NCI-H1105 (cell line): Measurements from ENCODE around the gene UBE2M.
"Not testable (repeated sequence)": the region's sequence is repeated elsewhere in the genome, so short reads cannot be mapped to it uniquely, and the experiment has no call there.

Experiments
- DNase-seq: peaks from one replicate; lab custom pipeline; 2025; lab: John Stamatoyannopoulos, UW

UBE2M gene

DNA sequence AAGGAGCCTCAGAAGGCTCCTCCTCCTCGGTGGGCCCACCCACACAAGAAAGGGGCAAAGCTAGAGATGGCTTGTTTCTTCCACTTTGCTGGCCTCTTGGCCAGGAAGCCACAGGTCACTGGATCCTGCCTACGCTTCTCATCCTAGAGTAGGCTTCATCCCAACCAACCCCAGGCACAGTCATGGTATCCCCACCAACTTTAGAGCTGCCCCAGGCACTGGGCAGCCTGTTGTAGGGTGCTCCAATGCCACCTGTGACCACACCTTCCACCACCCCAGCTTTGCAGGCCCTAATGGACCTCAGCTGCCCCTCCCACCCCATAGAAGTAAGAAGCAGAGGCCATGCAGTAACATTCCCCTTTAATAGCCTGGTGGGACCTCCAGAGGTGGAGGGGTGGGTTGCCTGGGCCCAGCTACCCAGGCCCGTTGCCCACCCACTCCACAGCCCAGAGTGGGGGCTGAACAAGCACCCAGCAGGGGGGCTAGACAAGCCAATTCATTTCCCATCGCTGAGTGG, 3.0 kb downstream of the UBE2M start:
- DNase-seq = no peak

DNA sequence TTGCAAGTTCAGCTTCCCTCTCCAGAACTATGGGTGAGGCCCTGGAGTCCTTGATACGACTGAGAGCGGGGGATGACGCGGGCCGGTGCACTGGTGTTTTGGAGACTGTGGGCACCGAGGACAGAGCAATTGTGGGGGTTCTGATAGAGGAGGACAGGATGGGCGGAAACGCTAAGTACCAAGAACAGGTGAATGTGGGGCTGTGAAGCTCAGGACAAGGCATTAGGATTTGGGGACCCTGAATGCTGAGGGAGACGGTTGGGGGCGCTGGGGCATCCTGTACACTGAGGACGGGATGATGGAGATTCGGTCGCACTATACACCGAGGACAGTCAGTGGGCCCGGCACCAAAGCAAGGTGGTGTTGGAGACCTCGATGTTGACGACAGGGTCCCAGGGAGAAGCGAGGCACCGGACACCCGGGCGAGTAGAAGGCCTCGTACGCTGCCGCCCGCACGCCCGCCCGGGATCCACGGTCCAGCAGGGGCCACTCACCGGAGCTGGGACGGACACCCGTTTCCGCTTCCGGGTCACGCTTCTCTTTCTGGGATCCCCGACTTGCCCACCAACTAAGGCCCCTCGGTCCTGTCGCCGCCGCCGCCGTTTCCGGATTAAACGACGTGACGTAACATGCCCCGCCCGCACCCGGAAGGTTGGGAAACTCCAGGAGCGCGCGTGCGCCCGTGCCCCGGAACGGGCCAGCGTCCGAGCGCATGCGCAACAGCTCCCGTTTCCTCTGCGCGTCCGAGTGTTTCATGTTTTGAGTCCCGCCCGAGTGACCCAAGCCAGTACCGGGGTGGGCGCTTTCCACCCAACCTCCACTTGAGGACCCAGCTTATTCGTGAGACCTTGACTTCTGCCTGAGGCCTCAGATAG, 3.7 kb downstream of the UBE2M start, which contains the start of gene CHMP2A:
Gene CHMP2A, minus strand, starts transcription at position 612 of the 875 bp plus-strand sequence. CDS start 893 bp downstream, outside the sequence.
- DNase-seq = no peak

DNA sequence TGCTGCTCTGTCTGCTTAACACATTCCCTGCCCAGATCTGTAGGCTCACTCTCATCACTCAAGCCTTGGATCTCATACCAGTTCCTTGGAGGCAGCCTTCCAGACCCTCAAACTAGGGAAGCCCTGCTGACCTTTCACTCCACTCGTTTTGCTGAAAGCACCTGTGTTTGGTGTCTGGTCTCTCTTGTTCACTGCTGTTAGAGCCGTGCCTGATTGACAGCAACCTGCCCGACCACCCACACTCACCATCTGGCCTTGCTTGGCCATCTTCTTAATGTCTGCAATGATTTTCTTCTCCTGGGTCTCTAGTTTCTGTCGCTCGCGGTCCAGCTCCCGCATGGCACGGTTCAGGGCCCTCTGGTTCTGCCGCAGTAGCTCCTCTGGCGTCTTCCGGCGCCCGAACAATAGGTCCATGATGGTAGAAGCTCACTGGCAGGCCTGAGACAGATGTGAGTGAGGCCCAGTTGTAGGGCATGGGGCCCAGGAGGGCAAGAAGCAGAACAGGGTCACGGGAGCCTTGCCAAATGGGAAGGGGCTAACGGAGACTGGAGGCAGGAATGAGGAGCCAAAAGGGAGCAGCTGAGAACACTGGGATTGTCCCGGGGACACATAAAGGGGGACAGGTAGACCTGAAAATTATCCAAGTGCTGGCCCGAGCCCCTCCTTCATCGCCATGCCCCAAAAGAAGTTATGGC, 4.5 kb downstream of the UBE2M start:
- DNase-seq = no peak

DNA sequence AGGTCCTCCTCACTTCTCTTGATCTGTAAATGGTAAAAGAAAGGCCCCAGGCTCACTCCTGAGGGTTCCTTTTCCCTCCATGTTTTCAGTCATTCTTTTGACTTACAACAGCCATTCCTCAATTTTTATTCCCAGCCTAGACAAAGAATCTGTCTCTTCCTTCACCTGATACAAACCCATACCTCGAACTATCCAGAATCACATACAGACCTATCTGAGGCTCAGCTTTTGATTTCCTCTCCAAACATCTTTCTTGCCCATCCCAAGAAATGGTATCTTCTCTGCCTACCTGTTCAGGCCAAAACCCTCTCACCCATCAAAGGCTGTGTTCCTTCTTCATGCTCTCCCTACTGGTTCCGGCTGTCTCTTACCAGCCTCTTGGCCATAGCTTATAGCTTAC, 5.8 kb downstream of the UBE2M start:
- DNase-seq = no peak

GRCh38 chr19:58551577-58552471, 6.6 kb downstream of the UBE2M start:
- no peak for DNase-seq

GRCh38 chr19:58551123-58551497, 7.3 kb downstream of the UBE2M start:
- DNase-seq = no peak

GRCh38 chr19:58550362-58551122, 7.9 kb downstream of the UBE2M start:
- DNase-seq = no peak

DNA sequence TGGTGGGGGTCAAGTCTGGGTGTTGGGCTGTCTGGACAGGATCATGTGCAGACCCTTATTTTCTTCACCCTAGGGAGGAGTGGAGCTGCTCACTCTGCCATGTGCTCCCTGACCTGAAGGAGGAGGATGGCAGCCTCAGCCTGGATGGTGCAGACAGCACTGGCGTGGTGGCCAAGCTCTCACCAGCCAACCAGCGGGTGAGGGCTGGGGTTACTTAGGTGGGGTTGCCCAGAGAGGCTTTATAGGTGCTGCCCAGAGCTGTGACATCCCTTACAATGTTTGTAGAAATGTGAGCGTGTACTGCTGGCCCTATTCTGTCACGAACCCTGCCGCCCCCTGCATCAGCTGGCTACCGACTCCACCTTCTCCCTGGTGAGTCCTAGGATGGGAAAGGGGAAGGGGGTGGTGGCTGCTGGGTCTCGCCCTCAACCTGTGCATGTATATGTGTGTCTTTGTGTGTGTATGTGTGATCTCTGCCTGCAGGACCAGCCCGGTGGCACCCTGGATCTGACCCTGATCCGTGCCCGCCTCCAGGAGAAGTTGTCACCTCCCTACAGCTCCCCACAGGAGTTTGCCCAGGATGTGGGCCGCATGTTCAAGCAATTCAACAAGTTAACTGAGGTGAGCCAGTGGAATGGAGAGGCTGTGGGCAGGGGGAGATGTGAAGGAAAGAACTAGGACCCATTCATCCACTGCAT, 8.6 kb downstream of the UBE2M start:
- DNase-seq = no peak

DNA sequence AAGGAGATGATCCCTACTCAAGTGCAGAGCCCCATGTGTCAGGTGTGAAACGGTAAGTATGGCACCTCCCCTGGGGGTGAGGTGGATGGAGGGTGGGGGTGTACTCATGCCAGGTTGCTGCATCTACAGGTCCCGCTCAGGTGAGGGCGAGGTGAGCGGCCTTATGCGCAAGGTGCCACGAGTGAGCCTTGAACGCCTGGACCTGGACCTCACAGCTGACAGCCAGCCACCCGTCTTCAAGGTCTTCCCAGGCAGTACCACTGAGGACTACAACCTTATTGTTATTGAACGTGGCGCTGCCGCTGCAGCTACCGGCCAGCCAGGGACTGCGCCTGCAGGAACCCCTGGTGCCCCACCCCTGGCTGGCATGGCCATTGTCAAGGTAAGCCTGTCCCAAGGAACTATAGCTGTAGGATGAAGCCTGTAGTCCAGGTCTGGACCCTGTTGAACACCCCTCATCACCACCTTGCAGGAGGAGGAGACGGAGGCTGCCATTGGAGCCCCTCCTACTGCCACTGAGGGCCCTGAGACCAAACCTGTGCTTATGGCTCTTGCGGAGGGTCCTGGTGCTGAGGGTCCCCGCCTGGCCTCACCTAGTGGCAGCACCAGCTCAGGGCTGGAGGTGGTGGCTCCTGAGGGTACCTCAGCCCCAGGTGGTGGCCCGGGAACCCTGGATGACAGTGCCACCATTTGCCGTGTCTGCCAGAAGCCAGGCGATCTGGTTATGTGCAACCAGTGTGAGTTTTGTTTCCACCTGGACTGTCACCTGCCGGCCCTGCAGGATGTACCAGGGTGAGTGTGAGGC, 9.3 kb downstream of the UBE2M start:
- no peak for DNase-seq

DNA sequence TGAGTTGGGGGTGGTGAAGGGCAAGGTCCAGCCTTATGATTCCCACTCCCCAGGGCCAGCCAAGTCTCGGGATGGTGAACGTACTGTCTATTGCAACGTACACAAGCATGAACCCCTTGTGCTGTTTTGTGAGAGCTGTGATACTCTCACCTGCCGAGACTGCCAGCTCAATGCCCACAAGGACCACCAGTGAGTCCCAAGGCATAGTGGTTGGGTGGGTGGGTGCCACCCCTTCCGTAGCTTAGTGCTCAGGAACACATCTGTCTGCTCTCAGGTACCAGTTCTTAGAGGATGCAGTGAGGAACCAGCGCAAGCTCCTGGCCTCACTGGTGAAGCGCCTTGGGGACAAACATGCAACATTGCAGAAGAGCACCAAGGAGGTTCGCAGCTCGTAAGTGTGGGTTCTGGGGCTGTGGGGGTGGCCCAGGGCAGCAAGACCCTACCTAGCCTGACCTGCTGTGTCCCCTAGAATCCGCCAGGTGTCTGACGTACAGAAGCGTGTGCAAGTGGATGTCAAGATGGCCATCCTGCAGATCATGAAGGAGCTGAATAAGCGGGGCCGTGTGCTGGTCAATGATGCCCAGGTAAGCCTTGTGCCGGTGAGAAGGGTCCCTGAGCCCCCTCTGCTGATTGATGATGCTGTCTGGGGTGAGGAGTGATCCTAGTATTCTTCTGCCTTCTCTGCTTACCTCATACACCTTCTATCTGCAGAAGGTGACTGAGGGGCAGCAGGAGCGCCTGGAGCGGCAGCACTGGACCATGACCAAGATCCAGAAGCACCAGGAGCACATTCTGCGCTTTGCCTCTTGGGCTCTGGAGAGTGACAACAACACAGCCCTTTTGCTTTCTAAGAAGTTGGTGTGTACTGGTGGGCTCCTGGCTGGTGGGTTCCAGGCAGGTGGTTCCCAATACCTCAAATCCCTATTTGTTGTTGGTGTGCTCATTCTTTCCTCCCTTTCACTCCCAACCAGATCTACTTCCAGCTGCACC, 10.8 kb downstream of the UBE2M start:
- DNase-seq = no peak

DNA sequence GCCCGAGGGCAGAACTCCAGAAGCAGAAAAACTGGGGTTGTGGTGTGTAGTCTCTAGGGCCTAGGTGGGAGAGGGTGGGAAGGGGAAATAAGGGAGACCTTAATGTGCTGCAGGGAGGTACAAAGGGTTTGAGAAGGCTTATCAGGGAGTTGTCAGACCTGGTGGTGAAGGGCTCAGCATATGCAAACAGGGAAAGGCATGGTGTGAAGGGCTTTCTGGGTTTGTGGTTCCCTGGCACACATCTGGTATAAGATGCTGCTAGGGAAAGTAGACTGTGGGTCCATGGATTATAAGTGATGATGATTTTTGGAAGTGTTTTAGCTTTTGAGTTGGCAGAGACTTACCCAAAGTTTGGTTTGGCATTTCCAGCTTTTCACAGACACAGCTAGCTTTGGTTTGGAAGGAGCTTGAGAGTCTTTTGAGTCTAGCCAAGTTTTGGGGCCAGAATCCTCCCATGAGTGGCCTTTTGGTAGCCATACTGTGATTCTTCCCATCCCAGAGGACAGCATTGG, 12.3 kb downstream of the UBE2M start:
- no peak for DNase-seq

DNA sequence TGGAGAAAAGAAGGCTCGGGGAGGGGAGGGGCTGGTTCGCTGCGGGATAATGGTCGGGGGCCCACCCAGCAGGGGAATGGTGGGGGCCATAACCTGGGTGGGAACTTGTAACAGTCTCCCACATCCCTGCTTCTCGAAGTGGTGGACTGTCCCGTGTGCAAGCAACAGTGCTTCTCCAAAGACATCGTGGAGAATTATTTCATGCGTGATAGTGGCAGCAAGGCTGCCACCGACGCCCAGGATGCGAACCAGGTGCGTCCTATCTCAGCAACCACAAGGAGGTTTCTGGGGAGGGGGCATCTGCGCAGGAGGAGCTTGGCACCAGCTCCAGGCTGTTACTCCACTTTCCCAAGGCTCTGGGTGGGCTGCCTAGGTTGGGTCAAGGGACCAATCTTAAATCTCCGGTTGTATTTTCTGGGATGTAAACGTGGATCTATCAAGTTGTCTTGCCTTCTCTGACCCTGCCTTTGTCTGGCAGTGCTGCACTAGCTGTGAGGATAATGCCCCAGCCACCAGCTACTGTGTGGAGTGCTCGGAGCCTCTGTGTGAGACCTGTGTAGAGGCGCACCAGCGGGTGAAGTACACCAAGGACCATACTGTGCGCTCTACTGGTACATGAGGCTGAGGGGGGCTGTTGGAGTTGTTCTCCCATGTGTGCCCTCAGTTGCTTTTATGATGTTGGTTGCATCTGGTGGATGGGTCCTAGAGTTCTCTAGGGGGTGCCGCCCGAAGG, 13.0 kb downstream of the UBE2M start:
- no peak for DNase-seq

- DNase-seq = no peak
Measured at GRCh38 chr19:58544591-58545285, 13.7 kb downstream of the UBE2M start.

- DNase-seq = no peak
Measured at GRCh38 chr19:58543826-58544590, 14.4 kb downstream of the UBE2M start, which contains the start of gene TRIM28. TSS of gene TRIM28 (plus strand) at chr19:58544064. CDS start at chr19:58544758, 694 bp downstream.

DNA sequence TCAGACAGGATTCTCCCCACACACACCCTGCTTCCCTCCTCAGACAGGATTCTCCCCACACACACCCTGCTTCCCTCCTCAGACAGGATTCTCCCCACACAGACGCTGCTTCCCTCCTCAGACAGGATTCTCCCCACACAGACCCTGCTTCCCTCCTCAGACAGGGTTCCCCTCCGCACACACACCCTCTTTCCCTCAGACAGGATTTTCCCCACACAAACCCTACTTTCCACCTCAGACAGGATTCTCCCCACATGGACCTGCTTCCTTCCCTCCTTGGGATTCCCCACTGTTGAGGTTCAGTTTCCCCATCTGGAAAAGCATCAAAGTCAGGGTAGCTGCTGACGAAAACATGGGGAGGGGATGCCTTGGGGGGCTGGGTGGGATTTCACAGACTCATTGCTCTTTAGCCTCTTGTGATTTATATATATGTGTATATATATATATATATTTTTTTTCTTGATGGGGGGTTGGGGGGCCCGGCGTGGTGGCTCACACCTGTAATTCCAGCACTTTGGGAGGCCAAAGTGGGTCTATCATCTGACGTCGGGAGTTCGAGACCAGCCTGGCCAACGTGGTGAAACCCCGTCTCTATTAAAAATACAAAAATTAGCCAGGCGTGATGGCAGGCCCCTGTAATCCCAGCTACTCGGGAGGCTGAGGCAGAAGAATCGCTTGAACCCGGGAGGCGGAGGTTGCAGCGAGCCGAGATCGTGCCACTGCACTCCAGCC, 15.6 kb downstream of the UBE2M start:
- DNase-seq = not testable (repeated sequence)
